BJ (cell line): ENCODE measurements around the gene ZNF892. TPM values are rescaled to one million over a fixed set of nuclear protein-coding genes. Genes with fewer than 3 reads are reported as not detected.

Experiments
- CTCF ChIA-PET: fragments of 350-600 bp; formaldehyde crosslinking; extraction: SDS; loops from one replicate; lab custom pipeline; 2021; ENCODE audit warnings: antibody characterized with exemption, inconsistent platforms; lab: Yijun Ruan, JAX
- POLR2A ChIA-PET: fragments of 300-600 bp; sonication (Branson Sonifier 250); formaldehyde crosslinking; extraction: SDS; loops from one replicate; lab custom pipeline; 2021; ENCODE audit warnings: antibody characterized with exemption; lab: Charles Lee
- DNase-seq: peaks from one replicate; pipeline ENCODE4 v3.0.0-alpha.2; 2011; ENCODE audit warnings: low read depth
- H3K27me3 ChIP-seq: 2 replicates; pipeline ENCODE4 v1.6.0; 2011; ENCODE audit warnings: low read length; ENCODE audit not compliant: control insufficient read depth, insufficient read depth
- H3K36me3 ChIP-seq: 2 replicates; pipeline ENCODE4 v1.5.1; 2011; ENCODE audit warnings: low read length; ENCODE audit not compliant: control insufficient read depth, insufficient read depth
- H3K4me3 ChIP-seq: 2 replicates; pipeline ENCODE4 v1.5.1; 2011; ENCODE audit warnings: low read depth, mild to moderate bottlenecking, control low read depth, low read length
- polyA plus RNA-seq: library from polyadenylated mRNA; depleted of rRNA; stranded (reverse); fragments of >200 nt; gene quantifications from 2 replicates; pipeline ENCODE4 v1.2.3, GENCODE V29; 2011
- TF ChIP-seq, protein P1 (sequence below): IDR thresholded peaks from 2 replicates; pipeline ENCODE4 v1.5.1; 2011; ENCODE audit warnings: low read depth, mild to moderate bottlenecking, control low read depth, inconsistent platforms, low read length, moderate library complexity; ENCODE audit not compliant: insufficient read depth

Gene ZNF892
- polyA plus RNA-seq, 1 experiment: 0.71 TPM

DNA sequence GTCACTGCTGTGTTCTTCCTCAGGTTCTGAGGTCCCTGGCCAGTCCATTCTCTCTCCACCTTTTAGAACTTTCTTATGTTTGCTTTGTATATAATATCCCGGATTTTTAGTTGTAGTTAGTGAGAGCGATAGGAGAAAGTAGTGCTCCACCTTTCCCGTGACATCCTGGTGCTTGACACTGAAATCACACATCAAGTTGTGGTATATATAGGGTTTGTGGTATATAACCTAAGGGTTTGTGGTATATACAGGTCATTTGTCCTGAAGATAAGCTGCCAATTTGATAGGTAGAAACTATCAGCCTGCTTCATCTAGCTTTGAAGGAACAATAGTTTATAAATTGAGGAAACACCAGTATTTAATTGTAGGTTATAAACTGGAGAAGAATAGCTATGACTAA lies 13.1 kb downstream of the ZNF892 start:
- CTCF ChIA-PET: no interaction called here
- POLR2A ChIA-PET: interaction anchor here (0.6 kb wide), 1 partner anchor 12 kb away, joined by 6 read pairs; no protein-coding TSS in a partner anchor
- Histone ChIP-seq H3K36me3 (no peaks in the 10 kb centered on the region), H3K27me3 (no peaks in the 10 kb centered on the region), H3K4me3 (no peak overlapping the region)
- no peak for DNase-seq
- TF ChIP-seq, protein P1, sequence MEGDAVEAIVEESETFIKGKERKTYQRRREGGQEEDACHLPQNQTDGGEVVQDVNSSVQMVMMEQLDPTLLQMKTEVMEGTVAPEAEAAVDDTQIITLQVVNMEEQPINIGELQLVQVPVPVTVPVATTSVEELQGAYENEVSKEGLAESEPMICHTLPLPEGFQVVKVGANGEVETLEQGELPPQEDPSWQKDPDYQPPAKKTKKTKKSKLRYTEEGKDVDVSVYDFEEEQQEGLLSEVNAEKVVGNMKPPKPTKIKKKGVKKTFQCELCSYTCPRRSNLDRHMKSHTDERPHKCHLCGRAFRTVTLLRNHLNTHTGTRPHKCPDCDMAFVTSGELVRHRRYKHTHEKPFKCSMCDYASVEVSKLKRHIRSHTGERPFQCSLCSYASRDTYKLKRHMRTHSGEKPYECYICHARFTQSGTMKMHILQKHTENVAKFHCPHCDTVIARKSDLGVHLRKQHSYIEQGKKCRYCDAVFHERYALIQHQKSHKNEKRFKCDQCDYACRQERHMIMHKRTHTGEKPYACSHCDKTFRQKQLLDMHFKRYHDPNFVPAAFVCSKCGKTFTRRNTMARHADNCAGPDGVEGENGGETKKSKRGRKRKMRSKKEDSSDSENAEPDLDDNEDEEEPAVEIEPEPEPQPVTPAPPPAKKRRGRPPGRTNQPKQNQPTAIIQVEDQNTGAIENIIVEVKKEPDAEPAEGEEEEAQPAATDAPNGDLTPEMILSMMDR: no peak

DNA sequence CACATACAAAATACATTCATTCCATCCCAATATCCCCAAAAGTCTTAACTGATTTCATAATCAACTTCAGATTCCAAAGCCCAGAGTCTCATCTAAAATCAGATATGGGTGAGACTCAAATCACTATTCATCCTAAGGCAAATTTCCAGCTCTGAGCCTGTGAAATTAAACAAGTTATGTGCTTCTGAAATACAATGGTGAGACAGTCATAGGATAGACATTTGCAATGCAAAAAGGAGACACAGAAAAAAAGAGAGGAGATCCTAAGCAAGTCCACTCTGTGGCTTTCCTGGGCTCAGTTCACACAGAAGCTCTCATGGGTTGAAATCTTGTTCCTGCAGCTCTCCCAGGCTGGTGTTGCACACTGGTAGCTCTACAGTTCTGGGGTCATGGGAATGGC lies 18.3 kb downstream of the ZNF892 start:
- TF ChIP-seq, protein P1: no peak
- no peak for DNase-seq
- Histone ChIP-seq H3K4me3 (no peak overlapping the region), H3K36me3 (no peaks in the 10 kb centered on the region), H3K27me3 (0 out of 2 replicates have a peak, but pooled peaks cover 2% of the 10 kb centered on the region)
- ChIA-PET POLR2A (no interaction called here), CTCF (interaction anchor here (1.5 kb wide), 1 partner anchor 98 kb away, joined by 3 read pairs; no protein-coding TSS in a partner anchor)

DNA sequence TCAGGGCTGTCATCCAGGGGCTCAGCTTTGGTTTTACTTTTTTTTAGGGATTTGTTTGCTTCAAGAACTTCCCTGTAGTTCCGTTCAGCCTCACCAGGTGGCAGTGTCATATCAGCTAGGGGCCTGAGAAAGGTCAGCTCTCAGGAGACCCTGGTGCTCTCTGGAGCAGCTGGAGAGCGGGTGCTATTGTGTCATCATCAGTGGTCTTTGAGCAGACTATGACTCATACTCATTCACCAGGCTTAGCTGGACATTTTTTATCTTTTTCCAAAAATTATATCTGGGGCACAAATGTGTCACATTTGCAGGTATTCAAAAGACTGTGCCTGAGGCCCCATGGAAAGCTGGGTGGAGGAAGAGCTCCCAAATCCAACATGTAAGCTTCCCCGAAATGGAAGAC lies 24.4 kb downstream of the ZNF892 start:
- POLR2A ChIA-PET: no interaction called here
- H3K27me3 ChIP-seq: 0 out of 2 replicates have a peak, but pooled peaks cover 2% of the 10 kb centered on the region

DNA sequence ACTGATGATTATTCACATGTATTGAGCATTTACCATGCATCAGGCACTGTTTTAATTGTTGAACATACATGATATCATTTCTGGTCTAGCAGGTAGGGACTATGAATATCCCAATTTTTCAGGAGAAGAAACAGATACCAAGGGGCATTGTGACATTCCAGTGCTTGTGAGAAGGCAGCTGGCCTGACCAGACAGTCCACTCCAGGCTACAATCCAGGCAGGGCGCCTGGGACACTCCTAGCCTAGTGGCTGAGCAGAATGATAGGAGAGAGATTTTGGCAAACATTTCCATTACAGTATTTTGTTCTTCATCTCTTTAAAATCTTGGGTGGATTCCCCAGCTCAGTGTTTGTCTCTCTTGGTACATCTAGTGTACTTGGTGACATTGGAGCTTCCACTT lies 24.9 kb downstream of the ZNF892 start:
- Histone ChIP-seq H3K36me3 (no peaks in the 10 kb centered on the region), H3K27me3 (0 out of 2 replicates have a peak, but pooled peaks cover 2% of the 10 kb centered on the region), H3K4me3 (no peak overlapping the region)
- CTCF ChIA-PET: interaction anchor here (0.5 to 5.3 kb wide), 33 partner anchors 9 to 498 kb away, joined by 3 to 108 read pairs (median 6); partner anchors contain the start of genes FAHD2A, KCNIP3 and ZNF892
- no peak for DNase-seq
- POLR2A ChIA-PET: no interaction called here
- TF ChIP-seq, protein P1: no peak

More for the DNA sequence above, 24.4 kb downstream of the ZNF892 start:
- DNase-seq: peak; percentile 31
- CTCF ChIA-PET: interaction anchor here (0.5 to 5.3 kb wide), 40 partner anchors 9 to 498 kb away, joined by 3 to 108 read pairs (median 4); partner anchors contain the start of genes FAHD2A, KCNIP3 and ZNF892
- TF ChIP-seq, protein P1: peak; percentile 94
- no peak overlapping the region for H3K4me3 ChIP-seq
- H3K36me3 ChIP-seq: no peaks in the 10 kb centered on the region

DNA sequence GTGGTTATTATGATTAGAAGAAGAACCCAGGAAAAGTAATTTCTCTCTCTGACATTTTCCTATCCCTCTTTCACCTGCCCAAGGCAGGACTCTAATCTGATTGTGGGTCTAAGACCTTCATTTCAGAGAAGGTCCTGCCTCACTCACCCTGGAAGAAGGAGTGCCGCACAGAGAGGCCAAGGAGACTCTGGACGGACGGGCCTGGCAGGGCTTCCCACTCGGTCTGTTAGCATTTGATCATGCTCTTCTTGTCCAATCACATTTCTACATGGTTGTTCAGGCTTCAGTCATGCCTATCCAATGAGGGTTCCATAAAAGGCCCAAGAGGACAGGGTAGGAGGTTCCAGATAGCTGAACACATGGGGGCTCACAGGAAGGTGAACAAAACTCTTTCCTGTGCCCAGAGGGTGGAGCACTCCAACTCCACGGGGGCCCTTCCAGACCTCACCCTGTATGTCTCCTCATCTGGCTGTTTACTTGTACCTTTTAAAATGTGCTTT lies 27.0 kb downstream of the ZNF892 start:
- DNase-seq: no peak
- TF ChIP-seq, protein P1: no peak
- ChIA-PET POLR2A (no interaction called here), CTCF (interaction anchor here (0.9 kb wide), 1 partner anchor 80 kb away, joined by 3 read pairs; no protein-coding TSS in a partner anchor)
- Histone ChIP-seq H3K4me3 (no peak overlapping the region), H3K36me3 (no peaks in the 10 kb centered on the region), H3K27me3 (0 out of 2 replicates have a peak, but pooled peaks cover 2% of the 10 kb centered on the region)
